Measurements from ENCODE around the gene PRCC. TPM values are rescaled to one million over a fixed set of nuclear protein-coding genes. Genes with fewer than 3 reads are reported as not detected.

PRCC gene
- total and polyA plus RNA-seq, 2 of the 13 experiments (the other 11 are each of a cell fraction or from before 2014, with no cell fraction given): 24.2 to 40.5 TPM

GRCh38 chr1:156767101-156767878 lies at the start of gene PRCC (continued):
- TF ChIP-seq HCFC1 (IDR thresholded peaks at IDR 0.05; ENCODE audit: low read depth, low read length) (peak; percentile 99), NBN (conservative IDR thresholded peaks at IDR 0.05) (no peak), KLF9 (CRISPR knock-in tag; IDR thresholded peaks at IDR 0.05; ENCODE audit: low read depth) (no peak; the same call in 1 of the 2 replicates), NFKB2 (CRISPR knock-in tag; IDR thresholded peaks at IDR 0.05; ENCODE audit: borderline replicate concordance) (peak; percentile 73; the same call in 1 of the 2 replicates), RXRA (CRISPR knock-in tag; IDR thresholded peaks at IDR 0.05) (no peak), FOXJ3 (CRISPR knock-in tag; IDR thresholded peaks at IDR 0.05; ENCODE audit: borderline replicate concordance) (0 out of 2 replicates have a peak, but pooled peaks have one; percentile 59), ZSCAN31 (CRISPR knock-in tag; IDR thresholded peaks at IDR 0.05; ENCODE audit: low read depth) (peak; percentile 7; the same call in 1 of the 2 replicates), ZNF18 (CRISPR knock-in tag; IDR thresholded peaks at IDR 0.05; ENCODE audit: insufficient replicate concordance) (no peak), ZNF136 (CRISPR knock-in tag; IDR thresholded peaks at IDR 0.05; ENCODE audit: low read depth) (no peak; the same call in 1 of the 2 replicates), TBX3 (IDR thresholded peaks at IDR 0.05; ENCODE audit: borderline replicate concordance) (no peak), CEBPB (IDR thresholded peaks at IDR 0.05; ENCODE audit: borderline replicate concordance, low read depth, low read length) (no peak), NAIF1 (CRISPR knock-in tag; IDR thresholded peaks at IDR 0.05; ENCODE audit: borderline replicate concordance) (no peak), ARNT2 (CRISPR knock-in tag; IDR thresholded peaks at IDR 0.05; ENCODE audit: low read depth) (peak; percentile 67; the same call in 1 of the 2 replicates), MAFG (CRISPR knock-in tag; IDR thresholded peaks at IDR 0.05) (no peak), JARID2 (CRISPR knock-in tag; IDR thresholded peaks at IDR 0.05; ENCODE audit: insufficient replicate concordance) (peak; percentile 52), ATF2 (CRISPR knock-in tag; IDR thresholded peaks at IDR 0.05) (no peak; the same call in 1 of the 2 replicates), KMT2B (CRISPR knock-in tag; IDR thresholded peaks at IDR 0.05) (peak; percentile 83), ZNF792 (CRISPR knock-in tag; IDR thresholded peaks at IDR 0.05) (no peak; the same call in 1 of the 2 replicates), ZNF773 (CRISPR knock-in tag; IDR thresholded peaks at IDR 0.05; ENCODE audit: borderline replicate concordance) (no peak), SKI (IDR thresholded peaks at IDR 0.05; ENCODE audit: partially characterized antibody) (no peak), IRF2 (CRISPR knock-in tag; IDR thresholded peaks at IDR 0.05) (peak; percentile 98), MYPOP (CRISPR knock-in tag; IDR thresholded peaks at IDR 0.05) (no peak), SOX5 (CRISPR knock-in tag; IDR thresholded peaks at IDR 0.05; ENCODE audit: borderline replicate concordance) (0 out of 2 replicates have a peak, but pooled peaks have one; percentile 6), ZNF564 (CRISPR knock-in tag; IDR thresholded peaks at IDR 0.05) (peak; percentile 42; the same call in 1 of the 2 replicates), RFX3 (CRISPR knock-in tag; IDR thresholded peaks at IDR 0.05) (0 out of 2 replicates have a peak, but pooled peaks have one; percentile 14), CTCF (CRISPR knock-in tag; IDR thresholded peaks at IDR 0.05) (no peak)
